Osteocyte (in vitro differentiated cells): ENCODE data around the gene ACIN1. TPM values are rescaled to one million over a fixed set of nuclear protein-coding genes. Genes with fewer than 3 reads are reported as not detected.
A peak's percentile ranks its signal among the peaks of the same experiment; 100 is the strongest.

Experiments used
- DNase-seq: peaks from one replicate; pipeline ENCODE4 v3.0.0; 2021; ENCODE audit warnings: mixed read lengths; ENCODE audit not compliant: unreplicated experiment; ENCODE audit errors: extremely low spot score
- H3K27ac Mint-ChIP-seq: one replicate; pipeline ENCODE4 v1.8.0; 2021; ENCODE audit warnings: mild to moderate bottlenecking, mixed read lengths; ENCODE audit not compliant: unreplicated experiment
- H3K27me3 Mint-ChIP-seq: one replicate; pipeline ENCODE4 v1.8.0; 2021; ENCODE audit warnings: mixed read lengths; ENCODE audit not compliant: unreplicated experiment
- H3K36me3 Mint-ChIP-seq: one replicate; pipeline ENCODE4 v1.8.0; 2021; ENCODE audit warnings: mixed read lengths; ENCODE audit not compliant: unreplicated experiment
- H3K4me1 Mint-ChIP-seq: one replicate; pipeline ENCODE4 v1.8.0; 2021; ENCODE audit warnings: mixed read lengths; ENCODE audit not compliant: unreplicated experiment
- H3K4me3 Mint-ChIP-seq: one replicate; pipeline ENCODE4 v1.8.0; 2021; ENCODE audit warnings: mild to moderate bottlenecking, moderate library complexity, mixed read lengths; ENCODE audit not compliant: unreplicated experiment
- H3K9me3 Mint-ChIP-seq: one replicate; pipeline ENCODE4 v1.8.0; 2021; ENCODE audit warnings: mixed read lengths; ENCODE audit not compliant: unreplicated experiment
- CTCF ChIP-seq: fragments of 200-600 bp; sonication (generic); IDR thresholded peaks from 2 replicates; pipeline ENCODE4 v1.5.0; 2021; ENCODE audit warnings: antibody characterized with exemption, mild to moderate bottlenecking, moderate library complexity
- total RNA-seq: library from RNA; stranded (reverse); gene quantifications from 2 replicates; pipeline ENCODE4 v1.2.1, GENCODE V29; 2021

ACIN1 gene
- total RNA-seq, 1 donor from 2014 or later = 241 TPM

GRCh38 chr14:23033251-23033727, 61.6 kb downstream of the ACIN1 start:
- no peak for TF ChIP-seq CTCF
- Mint-ChIP-seq H3K4me3 (peak overlapping the region; percentile 93), H3K9me3 (no peaks in the 10 kb centered on the region), H3K27ac (peak overlapping the region; percentile 97), H3K4me1 (peaks cover 28% of the 10 kb centered on the region), H3K27me3 (no peaks in the 10 kb centered on the region), H3K36me3 (peaks cover 26% of the 10 kb centered on the region)
- no peak for DNase-seq

GRCh38 chr14:23030936-23031335, 64.0 kb downstream of the ACIN1 start:
- DNase-seq = no peak
- H3K36me3 Mint-ChIP-seq = peaks cover 35% of the 10 kb centered on the region
- no peak overlapping the region for H3K4me3 Mint-ChIP-seq
- no peaks in the 10 kb centered on the region for H3K27me3 Mint-ChIP-seq
- peaks cover 28% of the 10 kb centered on the region for H3K4me1 Mint-ChIP-seq
- no peaks in the 10 kb centered on the region for H3K9me3 Mint-ChIP-seq
- H3K27ac Mint-ChIP-seq = no peak overlapping the region
- no peak for TF ChIP-seq CTCF

GRCh38 chr14:23028799-23029198, 66.1 kb downstream of the ACIN1 start:
- no peaks in the 10 kb centered on the region for H3K9me3 Mint-ChIP-seq
- no peak overlapping the region for H3K4me3 Mint-ChIP-seq
- DNase-seq = no peak
- TF ChIP-seq CTCF = no peak
- peaks cover 29% of the 10 kb centered on the region for H3K4me1 Mint-ChIP-seq
- H3K27me3 Mint-ChIP-seq = no peaks in the 10 kb centered on the region
- peaks cover 41% of the 10 kb centered on the region for H3K36me3 Mint-ChIP-seq
- H3K27ac Mint-ChIP-seq = no peak overlapping the region

- H3K4me3 Mint-ChIP-seq = no peak overlapping the region
- no peak for TF ChIP-seq CTCF
- H3K9me3 Mint-ChIP-seq = no peaks in the 10 kb centered on the region
- H3K36me3 Mint-ChIP-seq = peaks cover 25% of the 10 kb centered on the region
- peaks cover 18% of the 10 kb centered on the region for H3K4me1 Mint-ChIP-seq
- no peak for DNase-seq
- H3K27me3 Mint-ChIP-seq = no peaks in the 10 kb centered on the region
- peak overlapping the region; percentile 23 for H3K27ac Mint-ChIP-seq
These were observed 69.7 kb downstream of the ACIN1 start for GRCh38 chr14:23025151-23025814.

GRCh38 chr14:23024612-23025075, 70.3 kb downstream of the ACIN1 start:
- Mint-ChIP-seq H3K27ac (peak overlapping the region; percentile 23), H3K27me3 (no peaks in the 10 kb centered on the region), H3K9me3 (no peaks in the 10 kb centered on the region), H3K4me1 (peaks cover 18% of the 10 kb centered on the region), H3K4me3 (no peak overlapping the region), H3K36me3 (peaks cover 25% of the 10 kb centered on the region)
- no peak for TF ChIP-seq CTCF
- DNase-seq = no peak
